ENCODE data around the gene AUTS2. TPM values are rescaled to one million over a fixed set of nuclear protein-coding genes. Genes with fewer than 3 reads are reported as not detected.

Gene AUTS2
- total RNA-seq, 4 donors from 2014 or later: 29.8 to 114 (median 59.4) TPM

- H3K4me1 ChIP-seq: no peaks in the 10 kb centered on the region
- in situ Hi-C loops (cut with MboI; ENCODE audit: low pct_ligation_motif_present in 1 of 4, low pct_unique_long_range_greater_than_20kb in 1 of 4, low sequenced_read_pairs in 3 of 4) (loop anchor here in 3 of 4 donors (25.0 kb wide), 3 partner anchors 491 to 641 kb away; no protein-coding TSS in a partner anchor), intact Hi-C loops (cut with DNase I; ENCODE audit: low total_unique reads) (no loop called here)
- 42 to 77% methylated on average over 2 to 4 of the region's 4 CpGs for WGBS, 2 donors (ENCODE audit: low coverage in 1 of 2)
- H3K9me3 ChIP-seq: no peaks in the 10 kb centered on the region
- TF ChIP-seq, protein P1, sequence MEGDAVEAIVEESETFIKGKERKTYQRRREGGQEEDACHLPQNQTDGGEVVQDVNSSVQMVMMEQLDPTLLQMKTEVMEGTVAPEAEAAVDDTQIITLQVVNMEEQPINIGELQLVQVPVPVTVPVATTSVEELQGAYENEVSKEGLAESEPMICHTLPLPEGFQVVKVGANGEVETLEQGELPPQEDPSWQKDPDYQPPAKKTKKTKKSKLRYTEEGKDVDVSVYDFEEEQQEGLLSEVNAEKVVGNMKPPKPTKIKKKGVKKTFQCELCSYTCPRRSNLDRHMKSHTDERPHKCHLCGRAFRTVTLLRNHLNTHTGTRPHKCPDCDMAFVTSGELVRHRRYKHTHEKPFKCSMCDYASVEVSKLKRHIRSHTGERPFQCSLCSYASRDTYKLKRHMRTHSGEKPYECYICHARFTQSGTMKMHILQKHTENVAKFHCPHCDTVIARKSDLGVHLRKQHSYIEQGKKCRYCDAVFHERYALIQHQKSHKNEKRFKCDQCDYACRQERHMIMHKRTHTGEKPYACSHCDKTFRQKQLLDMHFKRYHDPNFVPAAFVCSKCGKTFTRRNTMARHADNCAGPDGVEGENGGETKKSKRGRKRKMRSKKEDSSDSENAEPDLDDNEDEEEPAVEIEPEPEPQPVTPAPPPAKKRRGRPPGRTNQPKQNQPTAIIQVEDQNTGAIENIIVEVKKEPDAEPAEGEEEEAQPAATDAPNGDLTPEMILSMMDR (IDR thresholded peaks at IDR 0.05): no peak
- TF ChIP-seq POLR2AphosphoS5 (IDR thresholded peaks at IDR 0.05) (no peak), EP300 (IDR thresholded peaks at IDR 0.05; ENCODE audit: low read depth) (no peak), POLR2A (IDR thresholded peaks at IDR 0.05) (no peak)
- no peak overlapping the region for H3K4me3 ChIP-seq
- no peaks in the 10 kb centered on the region for H3K36me3 ChIP-seq
- no peaks in the 10 kb centered on the region for H3K27me3 ChIP-seq
- no peak overlapping the region for H3K27ac ChIP-seq
- DNase-seq: no peak
Measured at GRCh38 chr7:70678621-70679251, 1080.5 kb downstream of the AUTS2 start.

DNA sequence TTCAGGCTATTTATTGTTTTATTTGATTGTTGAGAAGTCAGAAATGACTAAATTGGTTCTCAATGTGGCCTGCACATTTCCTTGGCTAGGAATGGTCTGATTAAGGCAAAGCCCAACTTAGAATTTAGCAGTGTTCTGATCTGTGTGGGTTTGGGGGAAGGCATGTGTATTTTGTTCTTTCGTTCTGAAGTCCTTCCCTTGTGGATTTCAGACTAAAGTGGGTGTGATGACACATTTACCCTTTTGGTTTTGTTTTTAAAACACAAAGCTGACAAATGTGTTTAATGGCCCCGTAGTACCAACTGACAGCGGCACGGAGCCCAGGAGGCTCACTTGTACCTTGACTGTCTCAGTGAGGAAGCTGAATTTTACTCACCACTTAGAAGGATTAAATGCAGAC is 1081.4 kb downstream of the AUTS2 start:
- Histone ChIP-seq H3K4me1 (no peaks in the 10 kb centered on the region), H3K36me3 (no peaks in the 10 kb centered on the region), H3K9me3 (no peaks in the 10 kb centered on the region), H3K27me3 (no peaks in the 10 kb centered on the region), H3K4me3 (no peak overlapping the region), H3K27ac (no peak overlapping the region)
- intact Hi-C loops (cut with DNase I; ENCODE audit: low total_unique reads): no loop called here
- in situ Hi-C loops (cut with MboI; ENCODE audit: low pct_ligation_motif_present in 1 of 4, low pct_unique_long_range_greater_than_20kb in 1 of 4, low sequenced_read_pairs in 3 of 4): loop anchor here in 3 of 4 donors (25.0 kb wide), 3 partner anchors 492 to 642 kb away; no protein-coding TSS in a partner anchor
- DNase-seq: no peak
- WGBS, 2 donors (ENCODE audit: low coverage in 1 of 2): 60 to 81% methylated on average over 1 to 4 of the region's 4 CpGs
- TF ChIP-seq EP300 (IDR thresholded peaks at IDR 0.05; ENCODE audit: low read depth): no peak
- TF ChIP-seq, protein P1 (IDR thresholded peaks at IDR 0.05): no peak
- TF ChIP-seq POLR2A (IDR thresholded peaks at IDR 0.05): no peak
- TF ChIP-seq POLR2AphosphoS5 (IDR thresholded peaks at IDR 0.05): no peak

- no peaks in the 10 kb centered on the region for H3K27me3 ChIP-seq
- 91% methylated on average over 4 of the region's 4 CpGs; no CpG with 5 or more reads in 1 of the 2 donors for WGBS, 2 donors (ENCODE audit: low coverage in 1 of 2)
- no peak overlapping the region for H3K4me3 ChIP-seq
- in situ Hi-C loops (cut with MboI; ENCODE audit: low pct_ligation_motif_present in 1 of 4, low pct_unique_long_range_greater_than_20kb in 1 of 4, low sequenced_read_pairs in 3 of 4) (loop anchor here in 3 of 4 donors (25.0 kb wide), 3 partner anchors 493 to 643 kb away; no protein-coding TSS in a partner anchor), intact Hi-C loops (cut with DNase I; ENCODE audit: low total_unique reads) (no loop called here)
- no peak for DNase-seq
- H3K27ac ChIP-seq: no peak overlapping the region
- no peaks in the 10 kb centered on the region for H3K9me3 ChIP-seq
- TF ChIP-seq POLR2A (IDR thresholded peaks at IDR 0.05): no peak
- TF ChIP-seq EP300 (IDR thresholded peaks at IDR 0.05; ENCODE audit: low read depth): no peak
- TF ChIP-seq, protein P1 (IDR thresholded peaks at IDR 0.05): no peak
- no peak for TF ChIP-seq POLR2AphosphoS5 (IDR thresholded peaks at IDR 0.05)
- H3K4me1 ChIP-seq: no peaks in the 10 kb centered on the region
- H3K36me3 ChIP-seq: no peaks in the 10 kb centered on the region
Measured at GRCh38 chr7:70680306-70680705, 1082.0 kb downstream of the AUTS2 start.

- H3K27ac ChIP-seq: no peak overlapping the region
- H3K27me3 ChIP-seq: no peaks in the 10 kb centered on the region
- no peak overlapping the region for H3K4me3 ChIP-seq
- H3K36me3 ChIP-seq: no peaks in the 10 kb centered on the region
- in situ Hi-C loops (cut with MboI; ENCODE audit: low pct_ligation_motif_present in 1 of 4, low pct_unique_long_range_greater_than_20kb in 1 of 4, low sequenced_read_pairs in 3 of 4): loop anchor here in 3 of 4 donors (25.0 kb wide), 3 partner anchors 494 to 644 kb away; no protein-coding TSS in a partner anchor
- TF ChIP-seq POLR2AphosphoS5 (IDR thresholded peaks at IDR 0.05) (no peak), EP300 (IDR thresholded peaks at IDR 0.05; ENCODE audit: low read depth) (no peak), POLR2A (IDR thresholded peaks at IDR 0.05) (no peak)
- TF ChIP-seq, protein P1 (IDR thresholded peaks at IDR 0.05): no peak
- no peak for DNase-seq
- intact Hi-C loops (cut with DNase I; ENCODE audit: low total_unique reads): no loop called here
- no peaks in the 10 kb centered on the region for H3K9me3 ChIP-seq
- WGBS, 2 donors (ENCODE audit: low coverage in 1 of 2): 91 to 93% methylated on average over 3 to 15 of the region's 15 CpGs
- no peaks in the 10 kb centered on the region for H3K4me1 ChIP-seq
Measured at GRCh38 chr7:70680743-70681468, 1082.6 kb downstream of the AUTS2 start.
